HG03108 (cell line): ENCODE results near the gene CFAP97.
"Not testable (repeated sequence)": the region's sequence is repeated elsewhere in the genome, so short reads cannot be mapped to it uniquely, and the experiment has no call there.

Experiments
- ATAC-seq: cut with Tn5 transposase; IDR thresholded peaks from one replicate; pipeline ENCODE4 v1.9.1; 2021; ENCODE audit warnings: moderate library complexity; ENCODE audit not compliant: unreplicated experiment

The CFAP97 gene

GRCh38 chr4:185203486-185204237 is at the start of gene CFAP97:
TSS of gene CFAP97 (minus strand) at chr4:185204000. CDS start at chr4:185191196, 12,804 bp downstream.
- peak; percentile 63 for ATAC-seq

- ATAC-seq = no peak
Measured at GRCh38 chr4:185249105-185249504, 45.3 kb upstream of the CFAP97 start.

- no peak for ATAC-seq
Measured at GRCh38 chr4:185248393-185249039, 44.7 kb upstream of the CFAP97 start.

GRCh38 chr4:185247151-185247550 is 43.4 kb upstream of the CFAP97 start:
- no peak for ATAC-seq

- no peak for ATAC-seq
Measured at GRCh38 chr4:185246453-185246852, 42.7 kb upstream of the CFAP97 start.

GRCh38 chr4:185244763-185245162 is 41.0 kb upstream of the CFAP97 start:
- no peak for ATAC-seq

- no peak for ATAC-seq
Measured at GRCh38 chr4:185243879-185244278, 40.1 kb upstream of the CFAP97 start.

GRCh38 chr4:185242749-185243533 is 39.1 kb upstream of the CFAP97 start:
- no peak for ATAC-seq

- ATAC-seq = not testable (repeated sequence)
Measured at GRCh38 chr4:185240486-185240885, 36.7 kb upstream of the CFAP97 start.

GRCh38 chr4:185238750-185239149 is 35.0 kb upstream of the CFAP97 start:
- ATAC-seq = no peak

- no peak for ATAC-seq
Measured at GRCh38 chr4:185238215-185238681, 34.4 kb upstream of the CFAP97 start.

- ATAC-seq = no peak
Measured at GRCh38 chr4:185237175-185237574, 33.4 kb upstream of the CFAP97 start.

- no peak for ATAC-seq
Measured at GRCh38 chr4:185235843-185236503, 32.2 kb upstream of the CFAP97 start.

GRCh38 chr4:185235119-185235842 is 31.5 kb upstream of the CFAP97 start:
- no peak for ATAC-seq

- ATAC-seq = no peak
Measured at GRCh38 chr4:185232370-185232769, 28.6 kb upstream of the CFAP97 start.

- ATAC-seq = no peak
Measured at GRCh38 chr4:185229021-185229818, 25.4 kb upstream of the CFAP97 start.

GRCh38 chr4:185227713-185228278 is 24.0 kb upstream of the CFAP97 start:
- ATAC-seq = no peak

GRCh38 chr4:185227131-185227551 is 23.3 kb upstream of the CFAP97 start:
- no peak for ATAC-seq

GRCh38 chr4:185225940-185226339 is 22.1 kb upstream of the CFAP97 start:
- ATAC-seq = no peak
